ACC112 (cell line): Measurements from ENCODE around the gene KIF25.

Experiments
- H2AFZ ChIP-seq: fragments of 200-600 bp; sonication (generic); one replicate; pipeline ENCODE4 v1.6.0; 2017; ENCODE audit warnings: antibody characterized with exemption, low read length; ENCODE audit not compliant: unreplicated experiment
- H3K27ac ChIP-seq: fragments of 200-600 bp; sonication (generic); 2 replicates; pipeline ENCODE4 v1.5.1; 2014; ENCODE audit warnings: low read depth, mild to moderate bottlenecking, antibody characterized with exemption, low read length, moderate library complexity
- H3K27me3 ChIP-seq: fragments of 200-600 bp; sonication (generic); 2 replicates; pipeline ENCODE4 v1.6.1; 2014; ENCODE audit warnings: mild to moderate bottlenecking, antibody characterized with exemption, low read length, moderate library complexity, mixed read lengths; ENCODE audit not compliant: insufficient read depth
- H3K36me3 ChIP-seq: fragments of 200-600 bp; sonication (generic); 2 replicates; pipeline ENCODE4 v1.6.1; 2016; ENCODE audit warnings: mild to moderate bottlenecking, antibody characterized with exemption, low read length, moderate library complexity, mixed read lengths; ENCODE audit not compliant: insufficient read depth
- H3K4me1 ChIP-seq: fragments of 200-600 bp; sonication (generic); one replicate; pipeline ENCODE4 v1.6.1; 2016; ENCODE audit warnings: low read length, mixed read lengths; ENCODE audit not compliant: insufficient read depth, unreplicated experiment, control insufficient read depth
- H3K4me3 ChIP-seq: fragments of 200-600 bp; sonication (generic); 2 replicates; pipeline ENCODE4 v1.5.1; 2014; ENCODE audit warnings: mild to moderate bottlenecking, low read depth, low read length
- H3K79me2 ChIP-seq: fragments of 200-600 bp; sonication (generic); one replicate; pipeline ENCODE4 v1.6.0; 2016; ENCODE audit warnings: low read length; ENCODE audit not compliant: control insufficient read depth, unreplicated experiment, insufficient read depth

KIF25 gene

DNA sequence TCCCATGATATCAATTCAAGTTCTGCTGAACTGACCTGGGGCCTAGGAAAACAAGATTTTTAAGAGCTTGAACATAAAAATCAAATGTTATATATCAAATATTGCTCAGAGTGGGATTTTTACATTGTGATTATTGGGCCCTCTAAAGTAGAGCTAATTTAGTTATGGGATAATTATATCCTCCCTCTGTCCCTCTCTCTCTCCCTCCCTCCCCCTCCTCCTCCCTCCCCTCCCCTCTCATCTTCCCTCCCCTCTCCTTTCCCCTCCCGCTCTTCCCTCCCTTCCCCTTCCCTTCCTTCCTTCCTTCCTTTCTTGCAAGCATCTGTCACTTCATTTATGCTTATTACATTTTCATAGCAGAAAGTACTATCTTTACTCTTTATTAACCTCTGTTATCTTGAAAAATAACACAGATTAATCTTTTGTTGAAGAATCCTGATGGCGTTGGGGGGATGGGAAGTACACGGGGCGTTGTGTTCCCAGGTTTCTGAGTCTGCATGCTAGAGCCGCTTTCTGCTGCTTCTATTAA, 32.8 kb downstream of the KIF25 start:
- H2AFZ ChIP-seq: no peak overlapping the region
- peaks cover 12% of the 10 kb centered on the region for H3K4me1 ChIP-seq
- peaks cover 4% of the 10 kb centered on the region; the same call in 1 of the 2 replicates for H3K27me3 ChIP-seq
- no peak overlapping the region for H3K27ac ChIP-seq
- H3K36me3 ChIP-seq: no peaks in the 10 kb centered on the region
- no peak overlapping the region for H3K4me3 ChIP-seq
- H3K79me2 ChIP-seq: no peaks in the 10 kb centered on the region

DNA sequence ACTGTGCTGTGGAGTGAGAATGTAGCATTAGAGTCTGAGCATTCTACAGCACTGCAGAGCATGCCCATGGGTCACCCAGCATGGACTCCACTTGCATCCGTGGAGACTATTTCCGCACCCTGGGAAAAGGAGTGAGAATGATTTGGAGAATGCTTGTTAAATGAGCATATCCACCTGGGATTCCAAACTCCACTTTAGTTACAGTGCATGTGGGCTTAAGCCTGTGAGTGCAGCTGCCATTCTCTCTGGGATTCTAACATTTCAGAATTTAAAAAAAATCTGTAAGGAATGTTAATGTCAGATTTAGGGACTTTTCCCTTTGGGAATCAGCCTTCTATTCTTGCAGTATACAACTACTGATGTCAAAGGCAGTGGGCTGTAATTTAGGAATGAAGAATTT, 33.4 kb downstream of the KIF25 start:
- Histone ChIP-seq H2AFZ (no peak overlapping the region), H3K4me3 (no peak overlapping the region), H3K36me3 (no peaks in the 10 kb centered on the region), H3K27ac (no peak overlapping the region), H3K27me3 (peaks cover 4% of the 10 kb centered on the region; the same call in 1 of the 2 replicates), H3K4me1 (peaks cover 12% of the 10 kb centered on the region), H3K79me2 (no peaks in the 10 kb centered on the region)

DNA sequence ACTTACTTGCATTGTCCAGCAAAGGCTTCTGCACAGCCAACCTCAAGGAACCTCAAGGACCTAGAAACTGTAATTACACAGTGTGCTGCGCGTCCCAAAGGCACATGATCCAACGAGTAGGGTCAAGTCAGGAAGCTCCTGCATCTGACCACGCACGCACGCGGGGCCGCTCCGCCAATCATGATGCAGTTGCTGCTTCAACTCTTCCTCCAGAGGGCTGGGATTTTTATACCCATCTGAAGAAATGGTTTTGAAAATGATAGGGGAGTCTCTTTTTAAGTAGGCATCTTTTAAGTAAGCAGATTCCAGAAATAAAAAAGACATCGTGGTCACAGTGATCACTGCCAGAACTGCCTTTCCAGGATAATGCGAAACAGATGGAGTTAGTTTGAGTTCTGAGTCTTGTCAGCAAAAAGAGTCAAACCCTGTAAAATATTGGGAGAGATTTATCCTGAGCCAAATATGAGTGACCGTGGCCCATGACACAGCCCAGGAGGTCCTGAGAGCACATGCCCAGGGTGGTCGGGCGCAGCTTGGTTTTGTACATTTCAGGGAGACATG, 34.0 kb downstream of the KIF25 start:
- H3K4me1 ChIP-seq: peaks cover 17% of the 10 kb centered on the region

DNA sequence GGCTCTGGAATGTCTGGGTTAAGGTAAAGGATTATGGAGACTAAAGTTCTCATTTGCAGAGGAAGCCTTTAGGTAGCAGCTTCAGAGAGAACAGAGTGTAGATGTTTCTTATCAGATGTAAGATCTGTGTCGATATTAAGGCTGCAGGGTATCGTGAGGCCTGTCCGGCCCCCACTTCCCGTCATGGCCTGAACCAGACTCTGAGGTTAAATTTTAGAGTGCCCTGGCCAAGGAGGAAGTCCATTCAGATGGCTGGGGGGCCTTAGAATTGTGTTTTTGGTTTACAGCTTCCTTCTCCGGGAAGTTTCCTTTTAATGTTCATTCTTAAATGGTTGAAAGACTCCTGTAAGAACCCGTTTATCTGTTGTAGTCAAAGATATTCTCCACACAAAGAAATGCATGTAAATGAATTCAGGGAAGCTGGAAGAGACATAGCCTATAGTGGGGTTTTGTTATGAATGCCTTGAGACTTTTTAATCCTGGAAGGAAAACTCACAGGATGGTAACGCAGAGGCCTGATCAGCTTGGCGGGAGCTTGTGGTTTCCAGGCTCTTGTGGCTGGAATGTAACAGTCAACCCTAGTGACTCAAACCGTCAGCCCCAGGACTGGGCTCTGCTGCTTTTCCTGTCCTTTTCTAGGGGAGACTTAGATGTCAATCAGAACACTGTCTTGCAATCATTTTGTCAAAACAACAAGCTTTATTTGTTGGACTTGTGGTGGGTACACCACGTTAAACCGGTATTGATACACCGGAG, 34.7 kb downstream of the KIF25 start:
- Histone ChIP-seq H3K27ac (peak overlapping the region; percentile 44), H3K4me1 (peaks cover 18% of the 10 kb centered on the region), H3K79me2 (no peaks in the 10 kb centered on the region)

More for the DNA sequence above, 34.0 kb downstream of the KIF25 start:
- no peak overlapping the region for H2AFZ ChIP-seq
- H3K27me3 ChIP-seq: peaks cover 4% of the 10 kb centered on the region; the same call in 1 of the 2 replicates
- H3K4me3 ChIP-seq: no peak overlapping the region
- H3K27ac ChIP-seq: no peak overlapping the region
- no peaks in the 10 kb centered on the region for H3K79me2 ChIP-seq
- no peaks in the 10 kb centered on the region for H3K36me3 ChIP-seq

DNA sequence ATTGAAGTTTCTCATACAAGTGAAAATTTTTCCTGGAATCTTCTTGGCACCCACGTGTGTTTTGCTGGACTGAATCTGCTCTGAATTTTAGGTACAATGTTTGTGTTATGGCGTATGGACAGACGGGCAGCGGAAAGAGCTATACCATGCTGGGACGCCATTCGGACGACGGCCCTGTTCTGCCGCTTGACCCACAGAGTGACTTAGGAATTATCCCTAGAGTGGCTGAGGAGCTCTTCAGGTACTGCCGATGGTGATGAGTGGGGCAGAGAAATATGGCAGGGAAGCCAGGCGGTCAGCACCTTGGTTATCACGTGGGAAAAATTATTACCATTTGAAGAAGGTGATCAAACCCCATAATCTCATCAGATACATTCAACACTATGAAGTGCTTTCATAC, 36.3 kb downstream of the KIF25 start:
- Histone ChIP-seq H3K4me1 (peaks cover 18% of the 10 kb centered on the region), H3K4me3 (no peak overlapping the region), H3K27me3 (no peaks in the 10 kb centered on the region), H3K27ac (no peak overlapping the region), H3K79me2 (no peaks in the 10 kb centered on the region), H3K36me3 (no peaks in the 10 kb centered on the region), H2AFZ (no peak overlapping the region)

More for the DNA sequence above, 34.7 kb downstream of the KIF25 start:
- Histone ChIP-seq H3K27me3 (no peaks in the 10 kb centered on the region), H2AFZ (no peak overlapping the region), H3K36me3 (no peaks in the 10 kb centered on the region), H3K4me3 (no peak overlapping the region)

DNA sequence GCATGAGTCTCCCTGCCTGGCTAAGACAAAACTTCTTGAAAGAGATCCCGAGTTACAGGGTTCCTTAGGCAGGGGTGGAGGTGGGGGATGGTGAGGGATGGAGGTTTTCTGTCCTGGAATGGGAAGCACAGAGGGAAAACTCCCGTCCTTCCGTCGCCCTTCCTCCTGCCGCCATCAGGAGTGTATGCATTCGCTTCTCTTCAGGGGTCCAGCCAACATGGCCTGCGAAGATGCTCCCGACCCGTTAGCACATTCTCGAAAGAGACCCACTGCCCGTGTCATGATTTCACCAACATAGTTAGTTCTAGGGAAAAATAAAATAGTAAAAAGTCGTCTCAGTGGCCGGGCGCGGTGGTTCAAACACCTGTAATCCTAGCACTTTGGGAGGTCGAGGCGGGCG, 37.1 kb downstream of the KIF25 start:
- peaks cover 18% of the 10 kb centered on the region for H3K4me1 ChIP-seq
- H3K27ac ChIP-seq: no peak overlapping the region

DNA sequence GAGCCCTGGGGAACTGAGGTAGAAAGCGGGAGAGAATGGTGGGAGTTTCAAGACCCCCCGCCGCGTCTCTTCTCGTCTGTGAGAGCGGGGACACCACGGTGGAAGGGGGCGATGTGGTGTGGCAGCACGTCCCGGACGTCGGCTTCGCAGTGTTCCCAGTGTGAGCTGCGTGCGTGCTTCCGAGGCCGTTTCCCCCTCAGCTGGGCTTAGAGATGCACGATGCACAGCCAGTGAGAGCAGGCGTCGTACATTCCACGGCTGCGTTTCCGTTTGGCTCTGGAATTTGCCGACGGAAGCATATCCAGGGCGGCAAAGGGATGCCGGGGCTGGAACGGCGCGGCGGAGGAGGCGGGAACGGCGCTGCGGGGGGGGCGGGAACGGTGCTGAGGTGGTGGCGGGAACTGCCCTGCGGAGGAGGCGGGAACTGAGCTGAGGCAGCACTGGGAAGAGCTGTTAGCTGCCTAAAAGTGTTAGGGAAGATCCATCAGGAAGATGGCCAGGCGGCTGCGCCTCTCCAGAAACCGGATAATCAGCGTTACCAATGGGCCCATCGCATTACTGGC, 37.7 kb downstream of the KIF25 start:
- Histone ChIP-seq H3K27ac (no peak overlapping the region; the same call in 1 of the 2 replicates), H3K27me3 (no peaks in the 10 kb centered on the region)

More for the DNA sequence above, 37.1 kb downstream of the KIF25 start:
- Histone ChIP-seq H3K4me3 (no peak overlapping the region), H3K79me2 (no peaks in the 10 kb centered on the region), H2AFZ (no peak overlapping the region), H3K36me3 (no peaks in the 10 kb centered on the region), H3K27me3 (no peaks in the 10 kb centered on the region)

DNA sequence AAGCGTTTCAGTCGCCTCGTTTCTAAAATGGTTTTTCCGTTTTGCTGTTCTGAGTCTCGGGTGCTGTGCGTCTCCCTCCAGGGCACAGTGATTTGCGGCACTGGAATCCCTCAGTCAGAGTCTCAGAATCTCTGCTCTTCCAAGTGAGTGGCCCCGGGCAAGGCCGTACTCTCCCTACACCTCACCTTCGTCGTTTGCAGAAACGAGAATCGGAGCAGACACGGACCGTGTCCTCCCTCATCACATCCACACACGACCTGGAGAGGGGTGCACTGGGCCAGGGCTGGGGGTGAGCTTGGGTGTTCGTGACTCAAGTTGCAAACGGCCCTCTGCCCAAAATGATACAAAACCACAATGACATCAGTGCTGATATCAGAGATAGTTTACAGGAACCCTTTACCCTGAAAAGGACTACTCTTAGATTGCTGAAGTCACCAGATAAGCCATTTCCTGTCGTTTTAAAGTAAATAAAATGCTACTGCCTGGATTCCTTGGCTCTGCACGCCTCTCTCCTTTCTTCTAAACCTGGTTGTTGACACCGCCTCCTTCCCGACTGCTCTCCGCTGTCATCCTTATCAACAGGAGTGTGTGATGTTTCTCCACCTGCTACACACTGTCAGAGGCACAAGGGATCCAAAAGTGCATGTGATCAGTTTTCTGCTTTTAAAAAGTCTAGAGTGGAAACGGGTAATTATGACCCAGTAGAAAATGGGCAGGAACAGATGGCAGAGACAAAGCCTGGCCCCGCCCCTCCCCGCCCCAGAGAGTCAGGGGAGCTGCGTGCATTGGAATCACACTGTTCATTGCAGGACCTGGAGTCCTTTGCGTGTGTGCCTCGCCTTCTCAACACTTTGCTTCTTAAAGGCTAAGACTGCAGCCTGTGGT, 38.4 kb downstream of the KIF25 start:
- Histone ChIP-seq H3K4me3 (peak overlapping the region; percentile 73), H3K79me2 (no peaks in the 10 kb centered on the region), H3K27ac (no peak overlapping the region; the same call in 1 of the 2 replicates), H2AFZ (peak overlapping the region; percentile 34), H3K36me3 (no peaks in the 10 kb centered on the region), H3K4me1 (peaks cover 18% of the 10 kb centered on the region), H3K27me3 (no peaks in the 10 kb centered on the region)

More for the DNA sequence above, 37.7 kb downstream of the KIF25 start:
- Histone ChIP-seq H2AFZ (peak overlapping the region; percentile 34), H3K36me3 (no peaks in the 10 kb centered on the region), H3K4me1 (peaks cover 18% of the 10 kb centered on the region), H3K79me2 (no peaks in the 10 kb centered on the region), H3K4me3 (peak overlapping the region; percentile 73)

DNA sequence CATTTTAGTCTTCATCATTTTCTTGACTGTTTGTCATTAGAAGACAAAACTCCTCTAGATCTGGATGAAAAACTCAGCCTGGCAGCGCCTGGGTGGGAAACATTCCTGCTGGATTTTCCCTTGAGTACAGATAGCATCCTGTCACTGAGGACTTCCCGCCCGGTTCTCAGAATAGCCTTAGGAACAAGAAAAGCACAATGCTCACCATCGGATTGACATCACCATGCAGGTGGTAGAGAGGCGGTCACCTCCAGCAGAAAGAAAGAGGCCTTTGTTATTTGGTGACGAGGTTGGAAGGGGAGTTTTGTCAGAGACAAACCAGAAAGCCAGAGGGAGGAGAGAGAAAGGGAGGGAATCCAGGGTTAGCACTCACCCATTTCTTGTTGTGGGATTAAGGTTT, 39.8 kb downstream of the KIF25 start:
- Histone ChIP-seq H3K36me3 (no peaks in the 10 kb centered on the region), H3K4me3 (no peak overlapping the region), H3K27me3 (no peaks in the 10 kb centered on the region)

DNA sequence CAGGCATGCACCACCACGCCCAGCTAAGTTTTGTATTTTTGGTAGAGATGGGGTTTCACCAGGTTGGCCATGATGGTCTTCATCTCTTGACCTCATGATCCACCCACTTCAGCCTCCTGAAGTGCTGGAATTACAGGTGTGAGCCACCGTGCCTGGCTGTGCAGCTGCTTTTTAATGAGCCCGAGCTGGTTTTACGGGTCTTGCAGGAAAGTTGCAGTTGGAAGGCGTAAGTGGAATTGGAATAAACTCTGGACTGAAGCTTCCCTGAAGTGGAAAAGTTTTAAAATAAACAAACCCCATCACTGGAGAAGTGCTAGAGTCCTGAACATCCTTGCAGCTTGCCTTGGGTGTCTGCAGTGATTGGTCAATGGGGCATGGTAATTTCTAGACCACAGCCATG, 40.4 kb downstream of the KIF25 start:
- Histone ChIP-seq H3K4me1 (peaks cover 6% of the 10 kb centered on the region), H2AFZ (no peak overlapping the region), H3K79me2 (no peaks in the 10 kb centered on the region), H3K36me3 (no peaks in the 10 kb centered on the region), H3K27me3 (no peaks in the 10 kb centered on the region), H3K4me3 (no peak overlapping the region), H3K27ac (no peak overlapping the region)

More for the DNA sequence above, 39.8 kb downstream of the KIF25 start:
- Histone ChIP-seq H3K79me2 (no peaks in the 10 kb centered on the region), H3K27ac (no peak overlapping the region), H2AFZ (no peak overlapping the region), H3K4me1 (peaks cover 11% of the 10 kb centered on the region)
